GM18507 (cell line): Measurements from ENCODE around the gene BCAS3.
"Not testable (repeated sequence)": the region's sequence is repeated elsewhere in the genome, so short reads cannot be mapped to it uniquely, and the experiment has no call there.

Source experiments
- DNase-seq: peaks from one replicate; pipeline ENCODE4 v3.0.0; 2011; ENCODE audit warnings: low read depth; ENCODE audit not compliant: insufficient read length; ENCODE audit errors: extremely low spot score
- FAIRE-seq: peaks from 2 replicates; lab custom pipeline; 2011; peaks lifted over from hg19 to GRCh38; lab: Jason Lieb, UNC

Gene BCAS3

GRCh38 chr17:60740584-60740983, 62.9 kb downstream of the BCAS3 start:
- FAIRE-seq: no peak
- no peak for DNase-seq

- DNase-seq: no peak
- FAIRE-seq: no peak
Observed at GRCh38 chr17:60741031-60741430, 63.4 kb downstream of the BCAS3 start.

GRCh38 chr17:60743282-60743681, 65.6 kb downstream of the BCAS3 start:
- no peak for DNase-seq
- FAIRE-seq: no peak

- DNase-seq (no peak), FAIRE-seq (no peak)
Observed at GRCh38 chr17:60743799-60744198, 66.1 kb downstream of the BCAS3 start.

GRCh38 chr17:60744355-60744966, 66.8 kb downstream of the BCAS3 start:
- DNase-seq: no peak

GRCh38 chr17:60745544-60745943, 67.9 kb downstream of the BCAS3 start:
- no peak for FAIRE-seq
- no peak for DNase-seq

More at GRCh38 chr17:60744355-60744966, 66.8 kb downstream of the BCAS3 start:
- no peak for FAIRE-seq

- DNase-seq (no peak), FAIRE-seq (no peak)
Observed at GRCh38 chr17:60747069-60747808, 69.6 kb downstream of the BCAS3 start.

GRCh38 chr17:60748204-60748603, 70.6 kb downstream of the BCAS3 start:
- DNase-seq: no peak

GRCh38 chr17:60749050-60749449, 71.4 kb downstream of the BCAS3 start:
- no peak for FAIRE-seq
- no peak for DNase-seq

More at GRCh38 chr17:60748204-60748603, 70.6 kb downstream of the BCAS3 start:
- FAIRE-seq: no peak

- no peak for DNase-seq
- FAIRE-seq: no peak
Observed at GRCh38 chr17:60749708-60750107, 72.1 kb downstream of the BCAS3 start.

- FAIRE-seq (no peak), DNase-seq (no peak)
Observed at GRCh38 chr17:60750640-60751039, 73.0 kb downstream of the BCAS3 start.

GRCh38 chr17:60751884-60752283, 74.2 kb downstream of the BCAS3 start:
- DNase-seq: no peak
- FAIRE-seq: no peak

GRCh38 chr17:60752873-60753577, 75.4 kb downstream of the BCAS3 start:
- FAIRE-seq (no peak), DNase-seq (no peak)

GRCh38 chr17:60754057-60754604, 76.5 kb downstream of the BCAS3 start:
- no peak for FAIRE-seq

GRCh38 chr17:60756798-60757197, 79.1 kb downstream of the BCAS3 start:
- FAIRE-seq, DNase-seq: not testable (repeated sequence)

More at GRCh38 chr17:60754057-60754604, 76.5 kb downstream of the BCAS3 start:
- no peak for DNase-seq

- DNase-seq (no peak), FAIRE-seq (no peak)
Observed at GRCh38 chr17:60757437-60757836, 79.8 kb downstream of the BCAS3 start.

- DNase-seq: no peak
- FAIRE-seq: no peak
Observed at GRCh38 chr17:60759756-60760155, 82.1 kb downstream of the BCAS3 start.

- not testable (repeated sequence) for DNase-seq, FAIRE-seq
Observed at GRCh38 chr17:60761301-60761700, 83.7 kb downstream of the BCAS3 start.

- DNase-seq (no peak), FAIRE-seq (no peak)
Observed at GRCh38 chr17:60766778-60767190, 89.1 kb downstream of the BCAS3 start.

GRCh38 chr17:60767744-60768308, 90.2 kb downstream of the BCAS3 start:
- FAIRE-seq: no peak
- no peak for DNase-seq
